Measurements from ENCODE around the gene LMO1.

The LMO1 gene

GRCh38 chr11:8247312-8247711 lies 16.4 kb downstream of the LMO1 start:
- TF ChIP-seq SIN3A (IDR thresholded peaks at IDR 0.05; ENCODE audit: borderline replicate concordance, insufficient read depth, low read length) (no peak), REST (IDR thresholded peaks at IDR 0.05; ENCODE audit: insufficient read depth in 1 of 2, low read depth in 2 of 2, low read length in 2 of 2) (0 out of 4 replicates have a peak, but pooled peaks of 1 of the 2 experiments have one; percentile 41)

- no peak for TF ChIP-seq REST (IDR thresholded peaks at IDR 0.05; ENCODE audit: insufficient read depth in 1 of 2, low read depth in 2 of 2, low read length in 2 of 2)
- TF ChIP-seq POLR2AphosphoS5 (IDR thresholded peaks at IDR 0.05; ENCODE audit: low read depth, low read length) = no peak
- no peak for TF ChIP-seq FOXP2 (optimal IDR thresholded peaks at IDR 0.05; ENCODE audit: borderline replicate concordance, extremely low read depth, extremely low read length, insufficient read depth)
- no peak for TF ChIP-seq TAF1 (IDR thresholded peaks at IDR 0.05; ENCODE audit: borderline replicate concordance, insufficient read depth, low read length)
- TF ChIP-seq SIN3A (IDR thresholded peaks at IDR 0.05; ENCODE audit: borderline replicate concordance, insufficient read depth, low read length) = no peak
Observed at GRCh38 chr11:8243458-8243857, 20.2 kb downstream of the LMO1 start.

- no peak for TF ChIP-seq TAF1 (IDR thresholded peaks at IDR 0.05; ENCODE audit: borderline replicate concordance, insufficient read depth, low read length)
- TF ChIP-seq REST (IDR thresholded peaks at IDR 0.05; ENCODE audit: insufficient read depth in 1 of 2, low read depth in 2 of 2, low read length in 2 of 2) = no peak
- TF ChIP-seq POLR2AphosphoS5 (IDR thresholded peaks at IDR 0.05; ENCODE audit: low read depth, low read length) = no peak
- TF ChIP-seq SIN3A (IDR thresholded peaks at IDR 0.05; ENCODE audit: borderline replicate concordance, insufficient read depth, low read length) = no peak
- no peak for TF ChIP-seq FOXP2 (optimal IDR thresholded peaks at IDR 0.05; ENCODE audit: borderline replicate concordance, extremely low read depth, extremely low read length, insufficient read depth)
Observed at GRCh38 chr11:8242499-8243280, 21.0 kb downstream of the LMO1 start.

DNA sequence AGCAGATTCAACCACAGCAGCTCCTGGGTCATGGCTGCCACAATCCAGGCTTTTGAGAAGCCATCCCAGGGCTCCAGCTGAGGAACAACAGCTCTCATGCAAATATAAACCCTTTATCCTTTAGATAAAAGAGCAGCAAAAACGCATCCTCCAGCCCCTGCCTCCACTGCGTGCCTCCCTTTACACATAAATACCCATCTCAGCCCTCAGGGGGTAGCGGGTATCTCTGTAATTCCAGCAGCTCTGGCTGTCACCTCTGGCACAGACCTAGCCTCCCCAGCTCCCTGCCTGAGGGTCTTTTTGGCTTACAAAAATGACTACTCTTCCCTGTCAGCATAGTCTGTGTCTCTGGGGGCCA lies 21.6 kb downstream of the LMO1 start:
- TF ChIP-seq SIN3A (IDR thresholded peaks at IDR 0.05; ENCODE audit: borderline replicate concordance, insufficient read depth, low read length) (no peak), POLR2AphosphoS5 (IDR thresholded peaks at IDR 0.05; ENCODE audit: low read depth, low read length) (no peak), REST (IDR thresholded peaks at IDR 0.05; ENCODE audit: insufficient read depth in 1 of 2, low read depth in 2 of 2, low read length in 2 of 2) (no peak), FOXP2 (optimal IDR thresholded peaks at IDR 0.05; ENCODE audit: borderline replicate concordance, extremely low read depth, extremely low read length, insufficient read depth) (no peak), TAF1 (IDR thresholded peaks at IDR 0.05; ENCODE audit: borderline replicate concordance, insufficient read depth, low read length) (no peak)
